ENCODE results near the gene UCP3.

The UCP3 gene

DNA sequence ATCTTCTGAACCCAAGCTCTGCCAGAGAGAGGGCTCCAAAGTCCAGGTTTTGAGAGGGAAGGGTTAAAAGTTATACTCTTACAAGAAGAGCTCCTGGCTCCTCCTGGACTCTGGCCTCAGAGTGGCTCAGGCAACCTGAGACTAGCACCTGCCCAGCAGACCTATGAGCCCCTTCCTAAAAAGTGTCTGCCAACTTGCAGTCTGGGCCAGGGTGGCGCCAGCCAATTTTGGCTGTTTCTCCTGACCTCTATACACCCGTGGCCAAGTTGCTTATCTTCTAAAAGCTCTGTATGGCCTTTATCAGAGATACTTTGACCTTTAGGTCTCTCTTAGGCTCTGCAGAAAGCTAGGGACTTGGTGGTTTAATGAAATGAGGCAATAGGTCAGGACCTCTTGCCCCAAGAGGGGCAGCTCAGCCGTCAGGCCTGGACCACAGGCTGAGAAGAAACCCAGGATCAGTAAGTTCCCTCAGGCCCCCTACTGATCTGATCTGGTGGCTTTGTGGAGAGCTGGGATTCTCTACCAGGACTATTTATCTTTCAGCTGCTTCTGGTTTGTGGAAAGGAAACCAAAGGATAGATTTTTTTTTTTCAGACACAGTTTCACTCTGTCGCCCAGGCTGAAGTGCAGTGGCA lies 10.3 kb upstream of the UCP3 start:
- H3K4me3 ChIP-seq (ENCODE audit: low read depth, low read length), result no peak overlapping the region
- DNase-seq (ENCODE audit: low read depth), result no peak

GRCh38 chr11:74018331-74019005 lies 9.6 kb upstream of the UCP3 start:
- DNase-seq (ENCODE audit: low read depth), result peak; percentile 86
- H3K4me3 ChIP-seq (ENCODE audit: low read depth, low read length), result no peak overlapping the region

- no peak for DNase-seq (ENCODE audit: low read depth)
- no peak overlapping the region for H3K4me3 ChIP-seq (ENCODE audit: low read depth, low read length)
Observed at GRCh38 chr11:74017631-74018030, 8.7 kb upstream of the UCP3 start.

- H3K4me3 ChIP-seq (ENCODE audit: low read depth, low read length), result no peak overlapping the region
- no peak for DNase-seq (ENCODE audit: low read depth)
Observed at GRCh38 chr11:74015919-74016684, 7.2 kb upstream of the UCP3 start.

GRCh38 chr11:74014880-74015279 lies 6.0 kb upstream of the UCP3 start:
- no peak for DNase-seq (ENCODE audit: low read depth)
- no peak overlapping the region for H3K4me3 ChIP-seq (ENCODE audit: low read depth, low read length)

- DNase-seq (ENCODE audit: low read depth), result no peak
- H3K4me3 ChIP-seq (ENCODE audit: low read depth, low read length), result no peak overlapping the region
Observed at GRCh38 chr11:74013141-74013540, 4.3 kb upstream of the UCP3 start.

GRCh38 chr11:74012074-74012809 lies 3.4 kb upstream of the UCP3 start:
- no peak for DNase-seq (ENCODE audit: low read depth)
- no peak overlapping the region for H3K4me3 ChIP-seq (ENCODE audit: low read depth, low read length)

DNA sequence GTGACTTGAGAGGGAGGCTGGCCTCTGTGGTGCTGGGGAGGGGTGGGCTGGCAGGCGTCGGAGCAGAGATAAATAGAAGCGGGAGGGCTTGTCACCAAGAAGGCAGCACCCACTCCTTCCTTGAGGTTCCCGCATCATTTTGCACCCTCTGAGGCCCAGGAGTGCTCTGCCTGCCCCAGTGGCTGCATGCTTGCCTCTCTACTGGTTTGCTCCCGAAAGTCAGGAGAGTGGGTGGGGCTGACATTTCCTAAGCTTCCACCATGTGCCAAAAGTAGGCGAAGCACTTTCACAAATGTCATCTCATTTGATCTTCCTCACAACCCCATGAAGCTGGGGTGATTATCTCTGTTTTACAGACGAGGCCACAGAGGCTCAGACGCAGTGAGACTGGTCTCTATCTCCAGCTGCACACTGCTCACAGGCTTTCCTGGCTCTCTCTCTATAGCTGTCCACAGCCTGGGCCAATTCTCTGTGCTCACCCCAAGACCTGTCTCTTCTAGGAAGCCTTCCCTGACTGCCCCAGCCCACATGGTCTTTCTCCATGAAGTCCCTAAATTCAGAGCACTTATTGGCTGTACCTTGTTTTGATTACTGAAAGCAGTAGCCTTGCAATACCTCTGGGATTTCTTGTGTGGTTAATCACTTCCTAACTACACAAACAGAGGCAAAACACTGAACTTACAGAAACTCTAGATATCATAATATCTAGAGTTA lies 2.6 kb upstream of the UCP3 start:
- no peak overlapping the region for H3K4me3 ChIP-seq (ENCODE audit: low read depth, low read length)

DNA sequence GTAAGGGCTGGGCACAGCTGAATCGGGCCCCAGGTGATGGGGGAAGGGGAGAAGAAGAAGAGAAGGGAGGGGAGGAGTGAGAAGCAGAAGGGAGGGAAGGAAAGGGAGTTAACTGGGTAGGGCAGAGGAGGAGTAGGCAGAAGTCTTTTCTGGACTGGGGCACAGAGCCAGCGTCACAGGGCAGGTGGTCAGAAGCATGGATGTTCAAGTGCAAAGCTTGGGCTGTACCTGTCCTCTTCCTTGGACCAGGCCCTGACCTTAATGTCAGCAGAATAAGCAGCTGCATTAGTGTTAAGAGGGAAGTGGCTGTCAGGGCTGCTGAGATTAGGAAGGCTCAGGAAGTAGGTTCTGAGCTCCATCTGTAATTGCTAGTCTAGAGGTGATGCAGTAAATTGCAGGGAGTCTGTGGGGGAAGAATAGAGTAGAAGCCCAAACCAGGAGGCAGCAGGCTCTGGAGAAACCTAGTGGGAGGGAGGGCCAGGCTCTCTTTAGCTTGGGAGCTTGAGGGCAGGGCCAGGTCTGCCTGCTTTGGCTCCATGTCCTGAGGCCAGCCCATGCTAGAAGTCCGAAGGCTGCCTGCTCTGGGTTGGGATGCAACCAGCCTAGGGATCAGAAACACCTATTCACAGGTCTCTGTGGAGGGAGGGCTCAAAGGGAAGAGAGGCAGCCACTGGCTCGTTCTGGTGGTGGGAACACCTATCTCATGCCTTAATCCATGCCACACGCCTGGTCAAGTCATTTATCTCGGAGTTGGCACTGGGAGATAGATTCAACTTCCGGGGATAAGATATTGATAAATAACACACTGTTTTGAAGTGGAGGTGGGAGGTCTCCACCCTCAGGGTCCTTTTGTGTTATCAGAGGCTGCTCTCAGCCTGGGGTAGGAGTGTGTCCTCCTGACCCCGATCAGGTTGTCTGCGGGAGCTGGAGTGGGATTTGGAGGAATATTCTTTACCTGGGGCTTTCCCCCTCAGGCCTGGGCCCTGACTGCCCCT lies 1.7 kb upstream of the UCP3 start:
- H3K4me3 ChIP-seq (ENCODE audit: low read depth, low read length), result no peak overlapping the region
- DNase-seq (ENCODE audit: low read depth), result no peak

More for the DNA sequence above, 2.6 kb upstream of the UCP3 start:
- DNase-seq (ENCODE audit: low read depth), result peak; percentile 39

DNA sequence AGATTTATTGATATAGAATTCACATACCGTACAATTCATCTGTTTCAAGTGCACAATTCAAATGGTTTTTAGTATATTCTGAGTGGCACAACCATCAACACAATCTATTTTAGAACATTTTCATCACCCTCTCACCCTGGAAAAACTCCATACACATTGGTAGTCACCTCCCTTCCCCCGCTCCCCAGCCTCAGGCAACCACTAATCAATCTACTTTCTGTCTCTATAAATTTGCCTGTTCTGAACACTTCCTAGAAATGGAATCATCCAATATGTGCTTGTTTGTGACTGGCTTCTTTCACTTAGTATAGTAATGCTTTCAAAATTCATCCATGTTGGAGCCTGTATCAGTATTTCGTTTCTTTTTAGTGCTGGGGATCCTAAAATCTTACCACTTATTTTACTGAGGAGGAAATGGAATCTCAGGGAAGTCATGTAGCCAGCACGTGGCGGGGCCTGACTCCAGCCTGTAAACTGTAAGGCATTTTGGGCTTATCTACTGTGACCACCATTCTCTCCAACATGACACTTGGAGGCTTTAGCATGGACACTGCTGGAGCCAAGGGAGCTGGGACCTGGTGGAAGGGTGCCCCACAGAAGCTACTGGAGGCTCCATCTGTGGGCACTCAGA lies 905 bp upstream of the UCP3 start:
- H3K4me3 ChIP-seq (ENCODE audit: low read depth, low read length), result no peak overlapping the region
- no peak for DNase-seq (ENCODE audit: low read depth)

DNA sequence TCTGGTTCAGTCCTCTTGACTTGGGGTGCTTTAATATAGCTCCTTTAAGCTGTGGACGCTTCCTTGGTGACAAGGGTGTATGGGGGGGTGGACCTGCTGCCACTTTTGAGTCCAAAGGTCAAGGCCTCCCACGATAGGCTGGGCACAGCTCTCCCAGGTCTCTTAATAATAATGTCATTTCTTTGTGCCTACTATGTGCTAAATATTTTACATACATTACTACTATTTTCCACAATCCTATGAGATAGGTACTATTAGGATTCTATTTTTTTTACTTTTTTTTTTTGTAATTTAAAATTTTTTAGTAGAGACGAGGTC lies 304 bp upstream of the UCP3 start:
- no peak overlapping the region for H3K4me3 ChIP-seq (ENCODE audit: low read depth, low read length)
- no peak for DNase-seq (ENCODE audit: low read depth)

- no peak for DNase-seq (ENCODE audit: low read depth)
- no peak overlapping the region for H3K4me3 ChIP-seq (ENCODE audit: low read depth, low read length)
Observed at GRCh38 chr11:74007691-74008372, 1.1 kb downstream of the UCP3 start.

GRCh38 chr11:74006743-74007304 lies 2.1 kb downstream of the UCP3 start:
- no peak for DNase-seq (ENCODE audit: low read depth)
- H3K4me3 ChIP-seq (ENCODE audit: low read depth, low read length), result no peak overlapping the region

DNA sequence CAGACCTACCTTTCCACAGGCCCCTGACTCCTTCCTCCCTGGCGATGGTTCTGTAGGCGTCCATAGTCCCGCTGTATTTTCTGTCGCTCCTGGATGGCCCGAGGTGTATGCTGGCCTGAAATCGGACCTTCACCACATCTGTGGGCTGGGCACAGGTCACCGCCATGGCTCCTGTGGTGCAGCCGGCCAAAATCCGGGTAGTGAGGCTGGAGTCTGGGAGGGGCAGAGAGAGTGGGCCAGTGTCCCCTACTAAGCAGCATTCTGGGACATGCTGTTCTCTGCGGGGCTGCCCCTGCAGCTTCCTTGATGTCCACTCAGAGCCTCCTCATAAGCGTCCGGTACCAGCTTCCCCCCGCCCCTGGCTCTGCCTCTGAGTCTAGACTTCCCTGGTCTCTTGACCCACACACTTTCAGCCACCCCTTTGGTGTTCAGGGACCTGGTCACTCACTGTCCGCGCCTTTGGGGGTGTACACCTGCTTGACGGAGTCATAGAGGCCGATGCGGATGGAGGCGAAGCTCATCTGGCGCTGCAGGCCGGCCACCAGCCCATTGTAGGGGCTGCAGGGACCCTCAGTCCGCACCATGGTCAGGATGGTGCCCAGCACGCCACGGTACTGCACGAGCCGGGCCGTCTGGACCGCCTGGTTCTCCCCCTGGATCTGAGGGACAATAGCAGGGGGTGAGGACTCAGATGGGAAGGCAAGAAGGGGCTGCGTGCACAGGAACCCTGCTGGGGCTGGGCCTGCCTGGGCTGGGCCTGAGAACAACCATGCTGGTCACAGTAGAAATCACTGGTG lies 3.0 kb downstream of the UCP3 start:
- no peak for DNase-seq (ENCODE audit: low read depth)
- H3K4me3 ChIP-seq (ENCODE audit: low read depth, low read length), result no peak overlapping the region

DNA sequence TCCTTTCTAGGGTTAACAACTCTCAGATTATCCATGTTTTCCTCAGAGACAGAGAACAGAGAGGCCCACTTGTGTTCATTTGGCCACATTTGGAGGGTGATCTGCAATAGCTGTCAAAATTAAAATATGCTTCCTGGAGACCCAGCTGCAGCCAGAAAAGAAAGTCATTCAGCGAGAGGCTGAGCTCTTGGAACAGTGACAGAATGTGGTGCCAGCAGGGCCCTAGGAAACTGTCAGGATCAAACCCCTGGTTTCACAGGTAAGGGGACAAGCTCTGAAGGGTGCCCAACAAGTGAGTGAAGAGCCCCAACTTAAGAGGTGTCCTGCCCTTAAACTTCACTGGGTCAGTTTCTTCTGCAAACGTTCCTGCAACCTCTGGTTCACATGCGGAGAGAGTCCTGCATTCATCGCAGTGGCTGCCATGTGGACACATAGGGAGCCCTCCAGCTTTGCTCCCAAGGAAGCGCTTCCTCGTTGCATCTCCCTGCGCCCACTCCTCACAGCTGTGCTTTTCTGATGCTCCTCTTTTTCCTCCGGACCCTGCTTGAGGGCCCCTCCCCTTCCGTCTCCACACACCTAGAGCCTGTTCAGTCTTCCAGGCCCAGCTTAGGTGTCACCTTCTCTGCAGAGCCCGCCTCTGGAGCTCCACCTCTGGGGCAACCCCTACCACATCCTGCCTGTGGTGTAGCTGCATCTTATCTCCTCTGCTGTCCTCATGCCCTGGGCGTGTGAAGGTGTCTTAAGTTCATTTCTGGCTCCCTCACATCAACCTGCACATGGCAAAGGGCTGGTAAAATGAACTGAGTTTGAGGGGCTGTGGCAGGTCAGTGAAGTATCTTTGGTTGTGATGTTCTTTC lies 3.9 kb downstream of the UCP3 start:
- DNase-seq (ENCODE audit: low read depth), result no peak
- H3K4me3 ChIP-seq (ENCODE audit: low read depth, low read length), result no peak overlapping the region

Measured in skeletal muscle cell (primary cell).